GM18499 (cell line): ENCODE data around the gene CMTM3.
"Not testable (repeated sequence)": the region's sequence is repeated elsewhere in the genome, so short reads cannot be mapped to it uniquely, and the experiment has no call there.

Experiments used
- ATAC-seq: cut with Tn5 transposase; IDR thresholded peaks from one replicate; pipeline ENCODE4 v1.9.1; 2021; ENCODE audit warnings: moderate number of reproducible peaks; ENCODE audit not compliant: insufficient read depth, unreplicated experiment

Gene CMTM3

GRCh38 chr16:66605979-66606751 is 1.7 kb downstream of the CMTM3 start:
- peak; percentile 58 for ATAC-seq

GRCh38 chr16:66608241-66609138 is 4.0 kb downstream of the CMTM3 start:
- ATAC-seq: peak; percentile 29

GRCh38 chr16:66609139-66609510 is 4.6 kb downstream of the CMTM3 start:
- ATAC-seq: no peak

GRCh38 chr16:66610111-66610820 is 5.8 kb downstream of the CMTM3 start:
- no peak for ATAC-seq

GRCh38 chr16:66611911-66612310 is 7.4 kb downstream of the CMTM3 start:
- not testable (repeated sequence) for ATAC-seq

- no peak for ATAC-seq
Observed at GRCh38 chr16:66612422-66612821, 7.9 kb downstream of the CMTM3 start.

GRCh38 chr16:66614161-66614802 is 9.8 kb downstream of the CMTM3 start:
- ATAC-seq: no peak

- ATAC-seq: no peak
Observed at GRCh38 chr16:66616169-66616568, 11.7 kb downstream of the CMTM3 start.

- no peak for ATAC-seq
Observed at GRCh38 chr16:66616592-66616991, 12.1 kb downstream of the CMTM3 start.

GRCh38 chr16:66617010-66617434 is 12.5 kb downstream of the CMTM3 start:
- ATAC-seq: no peak

- ATAC-seq: no peak
Observed at GRCh38 chr16:66617728-66618127, 13.2 kb downstream of the CMTM3 start.

GRCh38 chr16:66618588-66619375 is 14.3 kb downstream of the CMTM3 start:
- ATAC-seq: no peak

GRCh38 chr16:66619534-66620428 is 15.3 kb downstream of the CMTM3 start:
- ATAC-seq: no peak

GRCh38 chr16:66620429-66620795 is 15.9 kb downstream of the CMTM3 start:
- ATAC-seq: no peak

GRCh38 chr16:66621973-66622372 is 17.5 kb downstream of the CMTM3 start:
- no peak for ATAC-seq

- no peak for ATAC-seq
Observed at GRCh38 chr16:66622863-66623262, 18.4 kb downstream of the CMTM3 start.

- ATAC-seq: no peak
Observed at GRCh38 chr16:66623755-66624154, 19.3 kb downstream of the CMTM3 start.

- ATAC-seq: not testable (repeated sequence)
Observed at GRCh38 chr16:66627611-66628378, 23.3 kb downstream of the CMTM3 start.
